Measurements from ENCODE around the gene KIAA0753.

The KIAA0753 gene

GRCh38 chr17:6640536-6641246 is at the start of gene KIAA0753, which contains the start of gene TXNDC17:
Gene KIAA0753, minus strand, starts transcription at chr17:6640711. Its CDS starts 5,608 bp downstream, at chr17:6635103.
Gene TXNDC17, plus strand, starts transcription at chr17:6641060. Its CDS starts 23 bp downstream, at chr17:6641083.
- DNase-seq (peak; percentile 97), ATAC-seq (peak; percentile 92)

GRCh38 chr17:6688944-6689343 is 48.4 kb upstream of the KIAA0753 start:
- no peak for DNase-seq
- no peak for ATAC-seq

DNA sequence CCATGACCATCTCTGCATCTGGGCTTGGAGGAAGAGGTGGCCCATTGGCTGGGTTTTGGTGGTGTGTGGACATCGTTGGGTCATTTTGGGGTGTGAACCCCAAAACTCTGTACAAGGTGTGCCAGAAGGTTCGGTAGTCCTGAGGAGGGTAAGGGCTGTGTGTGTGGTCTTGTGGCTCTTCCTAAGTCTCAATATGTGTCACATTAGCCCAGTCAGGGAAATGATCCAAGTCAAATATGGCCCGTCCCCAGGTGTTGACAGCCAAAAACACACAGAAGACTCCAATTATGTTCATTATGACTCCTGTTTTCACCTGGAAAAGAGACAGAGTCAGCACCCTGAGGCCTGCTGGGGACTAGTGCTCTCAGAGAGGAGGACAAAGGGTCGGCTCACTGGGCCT is 45.5 kb upstream of the KIAA0753 start:
- ATAC-seq = no peak

GRCh38 chr17:6684881-6685767 is 44.6 kb upstream of the KIAA0753 start:
- no peak for ATAC-seq
- DNase-seq = no peak

More for the DNA sequence above, 45.5 kb upstream of the KIAA0753 start:
- no peak for DNase-seq

DNA sequence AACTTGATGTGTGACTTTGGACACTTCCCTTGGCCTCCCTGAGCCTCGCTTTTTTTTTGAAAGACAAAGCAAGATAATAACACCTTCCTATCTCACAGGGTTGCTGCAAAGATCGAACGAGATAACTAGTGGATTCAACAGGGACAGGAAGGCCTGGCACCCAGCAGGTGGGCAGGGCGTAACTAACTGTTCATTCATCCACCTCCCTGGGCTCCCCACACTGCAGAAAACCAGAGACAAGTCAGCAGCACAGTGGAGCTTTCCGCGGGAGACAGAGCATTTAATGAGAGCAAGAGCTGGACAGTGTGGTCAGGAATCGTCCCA is 43.9 kb upstream of the KIAA0753 start:
- DNase-seq (no peak), ATAC-seq (no peak)

DNA sequence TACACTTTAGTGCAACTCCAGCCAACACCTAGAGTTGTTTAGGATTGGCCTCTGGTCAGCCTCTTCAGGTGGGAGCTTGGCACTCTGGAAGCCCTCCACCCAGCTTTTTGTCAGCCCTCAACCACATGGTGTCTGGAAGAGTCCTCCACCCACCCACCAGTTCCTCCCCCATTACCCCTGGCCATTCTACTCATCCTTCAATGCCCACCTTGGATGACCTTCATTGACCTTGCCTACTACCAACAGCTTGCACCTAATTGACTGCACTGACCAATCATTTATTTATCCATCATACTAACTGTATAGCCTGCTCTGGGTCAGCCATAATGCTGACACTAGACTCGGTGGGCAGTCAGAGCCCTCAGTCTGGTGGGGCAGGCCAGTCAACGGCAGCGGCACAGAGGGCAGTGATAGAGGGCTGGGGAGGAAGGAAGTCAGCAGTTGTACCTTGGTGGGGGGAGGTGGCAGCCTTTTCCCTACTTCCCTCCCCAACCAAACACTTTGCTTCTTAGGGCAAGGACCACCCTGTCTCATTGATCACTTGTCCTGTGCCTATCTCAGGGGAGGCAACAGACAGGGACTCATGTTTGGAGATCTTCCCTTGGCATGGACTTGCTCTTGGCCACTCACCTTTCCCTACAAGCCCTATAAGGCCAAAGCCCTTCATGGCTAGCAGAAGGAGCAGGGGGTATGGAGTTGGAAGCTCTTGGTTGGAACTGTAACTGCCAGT is 43.4 kb upstream of the KIAA0753 start:
- DNase-seq = no peak
- ATAC-seq = no peak

DNA sequence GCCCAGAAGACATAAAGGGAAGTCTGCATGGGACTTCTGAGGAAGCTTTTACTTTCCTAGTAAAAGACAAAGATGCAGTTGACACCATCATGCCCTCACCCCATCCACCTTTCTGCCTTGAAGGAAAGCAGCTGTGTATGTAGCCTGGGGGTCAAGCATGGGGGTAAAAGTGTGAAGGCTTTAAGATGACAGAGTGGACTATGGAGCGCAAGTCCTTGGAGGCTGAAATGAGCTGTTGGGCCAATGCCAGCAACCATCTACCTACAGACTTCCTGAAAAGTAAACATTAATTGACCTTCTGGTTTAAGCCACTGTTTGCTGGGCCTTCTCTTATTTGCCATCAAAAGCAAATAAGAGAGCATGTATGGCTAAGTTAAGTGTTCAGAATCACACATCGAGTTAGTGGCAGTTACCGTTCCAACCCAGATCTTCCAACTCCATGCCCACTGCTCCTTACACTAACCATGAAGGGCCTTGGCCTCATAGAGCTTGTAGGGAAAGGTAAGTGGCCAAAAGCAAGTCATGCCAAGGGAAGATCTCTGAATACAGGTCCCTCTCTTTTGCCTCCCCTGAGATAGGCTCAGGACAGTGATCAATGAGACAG is 42.7 kb upstream of the KIAA0753 start:
- DNase-seq = no peak
- no peak for ATAC-seq

- DNase-seq (no peak), ATAC-seq (no peak)
Observed at GRCh38 chr17:6682339-6682738, 41.8 kb upstream of the KIAA0753 start.

DNA sequence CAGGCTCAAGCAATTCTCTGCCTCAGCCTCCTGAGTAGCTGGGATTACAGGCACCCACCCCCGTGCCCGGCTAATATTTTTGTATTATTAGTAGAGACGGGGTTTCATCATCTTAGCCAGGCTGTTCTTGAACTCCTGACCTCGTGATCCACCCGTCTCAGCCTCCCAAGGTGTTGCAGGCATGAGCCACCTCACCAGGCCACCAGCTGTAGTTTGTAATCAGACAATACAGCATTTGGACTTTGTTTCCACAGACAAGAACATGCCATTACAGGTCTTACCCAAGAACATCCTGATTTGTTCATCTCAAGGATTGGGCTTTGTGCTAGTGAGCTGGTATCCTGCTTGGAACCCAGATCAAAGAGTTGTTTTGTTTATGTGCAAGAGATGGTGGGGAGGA is 41.2 kb upstream of the KIAA0753 start:
- DNase-seq = no peak
- no peak for ATAC-seq

- ATAC-seq (no peak), DNase-seq (no peak)
Observed at GRCh38 chr17:6681176-6681575, 40.7 kb upstream of the KIAA0753 start.

- no peak for ATAC-seq
- no peak for DNase-seq
Observed at GRCh38 chr17:6679241-6679640, 38.7 kb upstream of the KIAA0753 start.

GRCh38 chr17:6677946-6678345 is 37.4 kb upstream of the KIAA0753 start:
- no peak for ATAC-seq
- no peak for DNase-seq

DNA sequence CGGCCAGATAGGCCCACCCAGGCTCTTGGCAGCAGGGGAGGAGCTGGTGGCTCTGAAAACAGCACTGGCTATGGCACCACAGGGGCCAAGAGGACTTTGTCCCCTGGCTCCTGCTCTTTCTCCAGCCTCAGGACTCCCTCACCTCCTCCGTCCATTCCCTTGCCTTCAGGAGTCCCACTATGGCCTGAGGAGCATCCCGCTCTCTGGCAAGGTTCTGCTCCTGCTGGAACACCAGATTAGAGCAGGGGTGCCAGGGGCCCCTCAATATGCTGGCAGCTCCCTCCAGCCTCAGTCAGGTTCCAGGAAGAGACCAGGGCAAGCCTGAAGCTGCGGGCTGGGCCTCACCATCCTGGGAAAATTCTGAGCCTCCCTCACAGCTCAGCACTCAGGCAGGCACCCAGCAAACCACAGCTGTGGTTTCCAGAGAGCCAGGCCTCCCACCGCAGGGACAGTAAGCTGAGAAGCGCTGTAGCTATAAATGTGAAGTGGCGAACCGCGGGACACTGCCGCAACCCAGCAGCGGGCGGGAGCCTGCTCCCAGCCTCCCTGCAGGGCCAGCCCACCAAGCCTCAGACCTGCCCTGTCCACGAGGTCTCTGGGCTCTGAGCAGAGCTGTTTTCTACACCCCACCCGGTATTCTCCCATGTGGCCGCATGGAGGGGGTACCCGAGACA is 36.8 kb upstream of the KIAA0753 start:
- ATAC-seq (peak; percentile 48), DNase-seq (no peak)

- no peak for ATAC-seq
Observed at GRCh38 chr17:6676802-6677157, 36.3 kb upstream of the KIAA0753 start.

GRCh38 chr17:6675201-6675825 is 34.8 kb upstream of the KIAA0753 start:
- DNase-seq = no peak
- ATAC-seq = no peak

More at GRCh38 chr17:6676802-6677157, 36.3 kb upstream of the KIAA0753 start:
- DNase-seq = no peak

GRCh38 chr17:6674586-6674985 is 34.1 kb upstream of the KIAA0753 start:
- no peak for ATAC-seq

DNA sequence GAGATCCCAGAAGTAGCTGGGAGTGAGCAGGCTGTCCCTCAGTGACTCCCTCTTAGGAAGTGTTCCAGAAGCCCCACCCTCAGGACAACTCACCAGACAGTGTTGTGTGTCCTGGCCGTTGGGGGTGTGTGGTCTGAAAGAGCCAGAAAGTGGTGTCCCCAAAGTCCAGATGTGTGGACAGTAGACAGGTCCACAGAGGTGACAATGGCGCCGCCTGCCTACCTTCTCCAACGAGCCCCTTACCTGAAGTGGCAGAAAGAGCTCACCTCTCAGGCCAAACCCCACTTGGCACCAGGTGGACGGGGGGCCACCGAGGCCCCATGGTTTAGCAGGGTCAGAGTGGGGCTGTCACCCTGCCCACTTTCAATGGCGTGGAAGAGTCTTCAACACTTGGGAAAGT is 30.9 kb upstream of the KIAA0753 start:
- DNase-seq (no peak), ATAC-seq (no peak)

More at GRCh38 chr17:6674586-6674985, 34.1 kb upstream of the KIAA0753 start:
- no peak for DNase-seq

DNA sequence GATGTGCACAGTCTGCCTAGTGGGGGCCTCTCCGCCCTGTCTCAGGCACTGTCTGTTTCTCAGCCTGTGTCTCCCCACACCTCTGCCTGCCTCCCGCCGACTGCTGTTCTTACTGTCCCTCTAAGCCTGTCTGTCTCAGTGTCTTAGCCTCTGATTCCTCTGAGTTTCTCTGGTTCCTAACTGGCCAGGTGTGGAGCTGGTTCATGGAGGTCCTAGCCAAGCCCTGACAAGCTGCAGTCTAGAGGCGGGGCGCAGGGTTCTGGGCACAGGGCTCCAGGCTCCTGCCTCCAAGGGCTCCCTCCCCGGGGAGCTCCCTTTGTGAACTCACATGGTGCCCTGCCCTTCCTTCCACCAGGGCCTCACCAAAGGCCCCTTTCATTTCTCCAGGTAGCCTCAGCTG is 30.5 kb upstream of the KIAA0753 start:
- DNase-seq = no peak
- ATAC-seq = no peak

DNA sequence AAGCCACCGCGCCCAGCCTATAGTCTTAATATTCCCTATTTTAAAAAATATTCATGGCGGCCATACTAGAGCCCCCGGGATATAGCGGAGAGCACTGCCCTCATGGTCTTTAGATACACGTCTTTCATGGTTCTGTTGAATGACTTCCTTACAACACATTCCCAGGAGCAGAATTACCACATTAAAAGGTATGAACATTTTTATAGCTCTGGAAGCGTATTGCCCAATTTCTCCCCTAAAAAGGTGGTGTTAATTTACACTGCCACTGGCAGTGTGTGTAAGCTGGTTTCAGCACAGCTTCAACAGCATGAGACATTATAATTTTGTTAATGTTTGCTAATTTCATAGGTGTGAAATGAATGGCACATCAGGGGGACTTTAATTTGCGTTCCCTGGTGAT is 30.1 kb upstream of the KIAA0753 start:
- DNase-seq (no peak), ATAC-seq (no peak)

DNA sequence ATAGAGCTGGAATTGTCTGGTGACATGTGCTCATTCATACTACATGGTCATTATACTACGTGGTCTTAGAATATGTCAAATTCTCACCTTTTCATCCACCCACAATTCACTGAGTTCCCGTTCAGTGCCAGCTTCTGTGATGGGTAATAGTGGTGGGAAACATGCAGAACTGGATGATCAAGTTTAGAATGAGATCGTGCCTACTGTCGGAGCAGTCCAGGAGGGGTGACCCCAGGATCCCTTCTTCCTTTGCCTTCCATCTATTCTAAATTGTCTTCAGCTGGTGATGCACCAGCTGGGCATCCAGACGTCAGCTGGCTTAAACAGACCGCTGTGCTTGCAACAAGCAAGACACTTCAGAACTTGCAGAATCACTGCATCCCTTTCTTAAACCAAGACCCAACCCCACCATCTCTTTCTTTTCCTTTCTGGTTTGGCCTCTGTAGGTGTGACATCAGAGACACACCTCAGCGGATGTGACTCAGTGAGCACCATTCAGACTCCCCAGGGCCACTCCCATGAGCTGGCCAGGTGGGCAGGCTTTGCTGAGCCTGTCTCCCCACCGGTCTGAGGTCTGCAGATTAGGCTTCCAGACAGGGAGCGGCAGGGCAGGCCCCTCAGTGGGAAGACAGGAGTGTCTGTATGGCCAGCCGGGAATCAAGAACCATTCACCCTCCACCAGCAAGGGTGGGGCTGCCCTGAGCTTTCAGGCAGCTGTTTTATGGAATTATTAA is 29.1 kb upstream of the KIAA0753 start:
- DNase-seq = no peak
- no peak for ATAC-seq
